IPS-18a (cell line): Measurements from ENCODE around the gene AKR1C3.

ENCODE experiments used
- H3K27ac ChIP-seq: one replicate; pipeline ENCODE4 v1.5.1; 2013; ENCODE audit warnings: low read length
- H3K27me3 ChIP-seq: one replicate; pipeline ENCODE4 v1.6.1; 2013; ENCODE audit warnings: mild to moderate bottlenecking, low read length; ENCODE audit not compliant: control insufficient read depth, insufficient read depth
- H3K36me3 ChIP-seq: one replicate; pipeline ENCODE4 v1.6.1; 2013; ENCODE audit warnings: low read depth, low read length; ENCODE audit not compliant: control insufficient read depth
- H3K4me1 ChIP-seq: one replicate; pipeline ENCODE4 v1.6.1; 2013; ENCODE audit warnings: low read depth, low read length; ENCODE audit not compliant: control insufficient read depth
- H3K4me3 ChIP-seq: one replicate; pipeline ENCODE4 v1.5.1; 2013; ENCODE audit warnings: low read length
- H3K9ac ChIP-seq: one replicate; pipeline ENCODE4 v1.6.1; 2013; ENCODE audit warnings: mild to moderate bottlenecking, low read length, moderate library complexity
- H3K9me3 ChIP-seq: one replicate; pipeline ENCODE4 v1.6.1; 2013; ENCODE audit warnings: low read depth, low read length; ENCODE audit not compliant: control insufficient read depth

Gene AKR1C3

DNA sequence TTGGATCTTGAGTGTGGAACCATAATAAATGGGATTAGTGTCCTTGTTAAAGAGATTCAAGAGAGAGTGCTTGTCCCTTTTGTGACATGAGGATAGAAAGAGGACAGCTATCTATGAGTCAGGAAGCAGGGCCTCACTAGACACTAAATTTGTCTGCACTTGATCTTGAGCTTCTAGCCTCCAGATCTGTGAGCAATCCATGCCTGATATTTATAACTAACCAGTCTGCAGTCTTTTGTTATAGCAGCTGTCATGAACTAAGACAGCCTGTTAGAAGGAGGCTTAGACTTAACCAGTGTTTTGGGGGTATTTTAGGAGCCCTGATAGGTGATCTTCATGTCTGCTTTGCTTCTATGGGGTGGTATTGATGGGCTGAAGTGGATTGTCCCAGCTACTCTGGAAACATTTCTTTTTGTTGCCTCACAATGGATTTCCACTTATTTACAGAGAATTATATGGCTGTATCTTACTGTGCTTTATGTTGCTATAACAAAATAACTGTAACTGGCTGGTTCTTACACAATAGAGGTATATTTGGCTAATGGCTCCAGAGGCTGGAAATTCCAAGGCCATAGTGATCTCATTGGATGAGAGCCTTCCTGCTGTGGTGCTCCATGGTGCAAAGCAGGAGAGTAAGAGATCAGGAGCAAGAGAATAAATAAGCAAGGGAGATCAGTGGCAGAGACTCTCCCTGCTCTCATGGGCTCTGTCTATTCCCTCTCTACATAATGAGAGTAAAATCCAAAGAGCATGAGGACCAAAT, 23.4 kb upstream of the AKR1C3 start:
- Histone ChIP-seq H3K27me3 (no peaks in the 10 kb centered on the region), H3K9me3 (peaks cover 4% of the 10 kb centered on the region), H3K36me3 (no peaks in the 10 kb centered on the region), H3K27ac (no peak overlapping the region), H3K4me1 (peaks cover 13% of the 10 kb centered on the region), H3K9ac (no peak overlapping the region), H3K4me3 (no peak overlapping the region)

DNA sequence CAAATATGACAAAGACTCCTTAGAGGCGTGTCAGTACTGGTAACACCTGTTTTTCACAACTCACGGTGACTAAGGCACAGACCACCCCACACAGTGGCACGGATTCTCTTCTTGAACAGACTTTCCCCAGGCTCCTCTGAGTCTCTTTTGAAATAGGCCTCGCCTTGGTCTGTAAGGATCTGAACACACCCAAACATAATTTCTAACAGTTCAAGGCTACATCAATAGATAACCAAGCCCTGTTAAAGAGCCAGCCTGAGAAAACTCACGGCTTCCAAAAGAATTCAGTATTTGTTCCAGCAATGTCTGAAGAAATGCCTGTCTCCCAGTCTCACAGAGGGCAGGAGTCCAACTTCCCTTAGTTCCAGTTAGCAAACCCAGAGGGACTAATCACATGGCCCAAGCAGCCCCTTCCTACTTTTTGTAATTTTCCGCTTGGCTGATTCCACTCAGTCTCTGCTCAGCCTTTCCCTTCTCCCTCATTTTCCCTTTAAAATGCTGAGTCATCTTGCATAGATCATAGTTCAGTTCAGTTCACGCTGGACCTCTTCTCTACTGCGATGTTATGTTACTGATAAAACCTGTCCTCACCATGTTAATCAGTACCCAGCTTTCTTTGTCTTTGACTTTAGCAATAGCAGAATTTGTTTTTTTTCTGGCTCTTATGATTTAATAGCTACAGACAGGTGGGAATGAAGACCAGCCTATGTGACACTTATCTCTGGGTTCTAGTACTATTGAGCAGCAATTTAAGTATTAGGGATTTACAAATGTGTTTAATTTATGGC, 22.6 kb upstream of the AKR1C3 start:
- no peaks in the 10 kb centered on the region for H3K36me3 ChIP-seq
- H3K4me3 ChIP-seq = no peak overlapping the region
- no peaks in the 10 kb centered on the region for H3K27me3 ChIP-seq
- H3K4me1 ChIP-seq = peaks cover 13% of the 10 kb centered on the region
- peaks cover 4% of the 10 kb centered on the region for H3K9me3 ChIP-seq
- H3K9ac ChIP-seq = no peak overlapping the region
- no peak overlapping the region for H3K27ac ChIP-seq

- Histone ChIP-seq H3K9ac (no peak overlapping the region), H3K27me3 (no peaks in the 10 kb centered on the region), H3K4me1 (peaks cover 13% of the 10 kb centered on the region), H3K4me3 (no peak overlapping the region), H3K9me3 (peaks cover 4% of the 10 kb centered on the region), H3K27ac (no peak overlapping the region), H3K36me3 (no peaks in the 10 kb centered on the region)
These were observed 20.6 kb upstream of the AKR1C3 start for GRCh38 chr10:5073659-5074058.

DNA sequence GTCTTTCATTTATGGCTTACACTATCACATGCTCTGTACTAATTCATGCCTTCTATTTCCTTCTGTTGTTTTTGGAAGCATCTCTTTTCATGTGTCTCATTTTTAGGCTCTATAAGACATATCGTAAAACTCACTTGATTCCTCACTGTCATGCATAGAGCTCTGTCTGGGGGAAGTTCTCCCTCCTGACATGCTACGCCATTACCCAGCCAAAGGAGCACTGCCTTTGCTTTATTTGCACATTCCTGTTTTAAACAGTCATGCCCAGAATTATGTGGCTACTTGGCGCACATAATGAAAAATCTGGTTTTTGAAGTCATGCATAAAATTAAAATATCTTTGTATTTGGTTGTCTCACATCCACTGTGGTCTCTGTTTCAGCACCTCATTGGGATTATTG, 17.6 kb upstream of the AKR1C3 start:
- Histone ChIP-seq H3K9me3 (no peaks in the 10 kb centered on the region), H3K36me3 (no peaks in the 10 kb centered on the region), H3K4me3 (no peak overlapping the region), H3K4me1 (peaks cover 10% of the 10 kb centered on the region), H3K27me3 (no peaks in the 10 kb centered on the region), H3K27ac (no peak overlapping the region), H3K9ac (no peak overlapping the region)

DNA sequence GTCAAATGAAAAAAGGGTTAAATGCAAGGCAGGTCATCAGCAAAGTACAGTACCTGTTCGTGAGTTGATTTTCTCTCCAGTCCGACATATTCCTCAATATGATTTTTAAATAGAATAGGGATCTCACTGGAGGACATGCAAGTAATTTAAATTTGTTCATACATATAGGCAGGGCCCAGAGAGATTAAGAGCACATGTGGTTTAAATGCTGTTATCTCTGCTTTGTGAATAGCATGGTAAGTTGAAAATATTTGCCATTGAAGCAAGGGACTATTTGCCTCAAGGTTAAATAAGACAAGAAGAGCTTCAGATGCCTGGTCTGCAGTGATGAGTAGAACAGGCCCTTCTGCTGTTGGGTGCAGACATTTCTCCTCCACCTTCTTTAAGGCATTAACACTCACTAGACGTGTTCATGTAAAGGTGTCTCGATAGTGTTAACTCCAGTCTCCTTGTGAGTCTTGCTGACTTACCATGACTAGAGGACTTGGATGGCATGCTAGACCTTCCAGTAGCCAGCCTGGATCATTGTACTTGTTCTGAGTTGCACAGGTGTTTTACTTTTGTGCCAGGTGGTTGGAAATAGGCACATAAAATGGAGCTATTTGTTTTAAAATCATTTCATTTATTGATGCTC, 15.6 kb upstream of the AKR1C3 start:
- H3K27me3 ChIP-seq = no peaks in the 10 kb centered on the region
- no peak overlapping the region for H3K9ac ChIP-seq
- no peaks in the 10 kb centered on the region for H3K9me3 ChIP-seq
- H3K4me1 ChIP-seq = no peaks in the 10 kb centered on the region
- no peak overlapping the region for H3K4me3 ChIP-seq
- no peaks in the 10 kb centered on the region for H3K36me3 ChIP-seq
- H3K27ac ChIP-seq = no peak overlapping the region

DNA sequence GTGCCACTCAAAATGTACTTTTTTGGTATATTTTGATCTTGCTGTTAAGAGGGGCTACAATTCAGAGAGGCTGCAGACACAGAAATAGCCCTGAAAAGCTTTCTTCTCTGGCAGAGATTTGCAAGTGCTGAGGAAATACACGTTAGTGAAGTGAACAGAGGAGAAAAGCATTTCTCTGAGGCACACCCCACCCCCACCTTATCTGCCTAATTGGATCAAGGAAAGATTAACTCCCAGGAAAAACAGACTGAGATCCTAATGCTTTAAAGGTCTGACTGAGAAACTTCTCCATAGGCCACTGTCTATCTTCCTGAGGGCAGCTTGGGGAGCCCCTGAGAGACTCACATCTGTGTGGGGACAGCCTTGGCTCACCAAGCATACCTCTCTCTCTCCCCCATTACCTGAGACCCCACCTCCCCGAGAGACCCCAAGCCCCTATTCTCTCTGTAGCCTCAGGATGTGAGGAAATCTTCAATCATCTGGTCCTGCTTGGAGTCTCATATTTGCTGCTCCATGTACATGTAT, 14.8 kb upstream of the AKR1C3 start:
- Histone ChIP-seq H3K4me3 (no peak overlapping the region), H3K9me3 (no peaks in the 10 kb centered on the region), H3K9ac (no peak overlapping the region), H3K27me3 (no peaks in the 10 kb centered on the region), H3K27ac (no peak overlapping the region), H3K4me1 (no peaks in the 10 kb centered on the region), H3K36me3 (no peaks in the 10 kb centered on the region)

DNA sequence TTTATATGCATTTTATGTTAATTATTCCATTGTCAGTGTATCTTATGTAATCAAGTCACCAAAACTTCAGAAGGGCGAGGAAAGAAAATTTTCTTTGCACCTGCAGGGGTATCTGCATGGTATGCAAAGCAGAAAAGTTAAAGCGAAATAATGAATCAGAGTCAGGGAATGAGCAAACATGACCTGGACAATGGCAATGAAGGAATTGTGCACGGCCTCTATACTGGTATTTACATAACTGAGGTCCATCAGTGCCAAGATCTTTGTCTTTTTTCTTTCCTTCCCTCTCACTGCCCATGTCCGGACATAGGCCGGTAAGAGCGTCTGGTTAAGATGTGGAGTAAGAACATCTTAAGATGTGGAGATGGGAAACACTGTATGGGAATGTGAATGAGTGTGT, 14.4 kb upstream of the AKR1C3 start:
- H3K36me3 ChIP-seq = no peaks in the 10 kb centered on the region
- no peaks in the 10 kb centered on the region for H3K4me1 ChIP-seq
- no peak overlapping the region for H3K4me3 ChIP-seq
- H3K27ac ChIP-seq = no peak overlapping the region
- H3K9ac ChIP-seq = no peak overlapping the region
- H3K27me3 ChIP-seq = no peaks in the 10 kb centered on the region
- no peaks in the 10 kb centered on the region for H3K9me3 ChIP-seq

DNA sequence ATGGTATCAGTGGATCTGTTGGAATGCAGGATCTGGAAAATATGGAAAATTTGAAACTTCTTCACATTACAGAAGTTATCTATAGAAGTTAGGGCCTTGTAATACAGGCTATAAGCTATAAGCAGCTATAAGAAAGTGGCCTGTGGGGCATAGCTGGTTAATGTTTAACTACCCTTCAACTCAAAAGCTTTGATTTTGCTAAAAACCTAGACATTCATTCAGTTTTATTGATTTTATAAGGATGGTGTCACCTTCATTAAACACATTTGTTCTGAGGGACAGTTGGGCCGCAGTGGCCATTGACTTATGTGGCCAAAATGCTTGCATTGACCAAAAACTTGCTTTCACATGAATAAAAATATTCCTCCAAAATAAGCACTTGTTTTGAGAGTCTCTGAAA, 13.1 kb upstream of the AKR1C3 start:
- Histone ChIP-seq H3K9me3 (no peaks in the 10 kb centered on the region), H3K4me3 (no peak overlapping the region), H3K27ac (no peak overlapping the region), H3K9ac (no peak overlapping the region), H3K27me3 (no peaks in the 10 kb centered on the region), H3K36me3 (no peaks in the 10 kb centered on the region), H3K4me1 (no peaks in the 10 kb centered on the region)

- Histone ChIP-seq H3K27me3 (no peaks in the 10 kb centered on the region), H3K4me1 (no peaks in the 10 kb centered on the region), H3K9ac (no peak overlapping the region), H3K9me3 (no peaks in the 10 kb centered on the region), H3K36me3 (no peaks in the 10 kb centered on the region), H3K4me3 (no peak overlapping the region), H3K27ac (no peak overlapping the region)
These were observed 5.4 kb upstream of the AKR1C3 start for GRCh38 chr10:5088703-5089261.

GRCh38 chr10:5089865-5090264, 4.3 kb upstream of the AKR1C3 start:
- Histone ChIP-seq H3K9me3 (no peaks in the 10 kb centered on the region), H3K9ac (no peak overlapping the region), H3K27ac (no peak overlapping the region), H3K4me3 (no peak overlapping the region), H3K27me3 (no peaks in the 10 kb centered on the region), H3K4me1 (peaks cover 4% of the 10 kb centered on the region), H3K36me3 (no peaks in the 10 kb centered on the region)

GRCh38 chr10:5090551-5090950, 3.7 kb upstream of the AKR1C3 start:
- peaks cover 4% of the 10 kb centered on the region for H3K4me1 ChIP-seq
- H3K4me3 ChIP-seq = no peak overlapping the region
- H3K27me3 ChIP-seq = no peaks in the 10 kb centered on the region
- no peaks in the 10 kb centered on the region for H3K9me3 ChIP-seq
- H3K27ac ChIP-seq = no peak overlapping the region
- H3K36me3 ChIP-seq = no peaks in the 10 kb centered on the region
- no peak overlapping the region for H3K9ac ChIP-seq
